ENCODE data around the gene HYAL2. TPM values are rescaled to one million over a fixed set of nuclear protein-coding genes. Genes with fewer than 3 reads are reported as not detected.

HYAL2 gene
- total and polyA plus RNA-seq, 2 of the 8 experiments (the other 6 are each of a cell fraction or from before 2014, with no cell fraction given), result 51.9 to 176 TPM

DNA sequence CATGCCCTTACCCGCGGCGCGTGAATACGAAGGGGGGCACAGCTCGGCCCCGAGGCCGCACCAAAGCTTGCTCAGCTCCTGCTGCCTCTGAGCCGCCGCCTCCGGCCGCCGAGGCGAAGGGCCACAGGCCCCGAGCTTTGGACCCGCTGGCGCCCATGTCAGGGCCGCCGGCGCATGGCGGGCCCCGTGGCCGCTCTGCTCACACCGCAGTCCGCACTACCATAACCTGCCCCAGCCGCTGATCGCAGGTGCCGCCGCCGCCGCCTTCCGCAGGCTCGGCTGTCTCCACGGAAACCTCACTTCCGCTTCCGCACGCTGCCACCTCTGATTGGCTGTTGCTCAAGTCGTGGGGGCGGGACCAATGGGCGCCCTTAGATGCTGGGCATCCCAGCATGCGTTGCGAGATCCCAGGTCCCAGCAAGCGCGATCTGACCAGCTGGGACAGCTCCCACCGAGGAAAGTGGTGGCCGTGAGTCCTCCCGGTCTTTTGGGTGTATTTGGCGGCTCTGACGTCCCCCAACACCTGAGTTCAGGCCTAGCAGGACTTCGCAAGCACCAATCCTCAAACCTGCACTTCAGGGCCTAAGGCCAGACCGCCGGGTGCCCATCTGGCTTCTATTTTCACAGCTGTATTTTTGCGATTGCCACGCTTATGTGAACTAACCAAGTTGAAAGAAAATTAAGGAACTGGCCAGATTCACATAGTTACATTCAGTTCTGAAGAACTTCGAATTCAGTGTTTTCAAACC is 5.6 kb upstream of the HYAL2 start, which contains the start of gene TUSC2 (continued):
- TF ChIP-seq, protein P1, sequence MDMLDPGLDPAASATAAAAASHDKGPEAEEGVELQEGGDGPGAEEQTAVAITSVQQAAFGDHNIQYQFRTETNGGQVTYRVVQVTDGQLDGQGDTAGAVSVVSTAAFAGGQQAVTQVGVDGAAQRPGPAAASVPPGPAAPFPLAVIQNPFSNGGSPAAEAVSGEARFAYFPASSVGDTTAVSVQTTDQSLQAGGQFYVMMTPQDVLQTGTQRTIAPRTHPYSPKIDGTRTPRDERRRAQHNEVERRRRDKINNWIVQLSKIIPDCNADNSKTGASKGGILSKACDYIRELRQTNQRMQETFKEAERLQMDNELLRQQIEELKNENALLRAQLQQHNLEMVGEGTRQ (IDR thresholded peaks at IDR 0.05; ENCODE audit: low read length), result no peak
- TF ChIP-seq, protein P2, sequence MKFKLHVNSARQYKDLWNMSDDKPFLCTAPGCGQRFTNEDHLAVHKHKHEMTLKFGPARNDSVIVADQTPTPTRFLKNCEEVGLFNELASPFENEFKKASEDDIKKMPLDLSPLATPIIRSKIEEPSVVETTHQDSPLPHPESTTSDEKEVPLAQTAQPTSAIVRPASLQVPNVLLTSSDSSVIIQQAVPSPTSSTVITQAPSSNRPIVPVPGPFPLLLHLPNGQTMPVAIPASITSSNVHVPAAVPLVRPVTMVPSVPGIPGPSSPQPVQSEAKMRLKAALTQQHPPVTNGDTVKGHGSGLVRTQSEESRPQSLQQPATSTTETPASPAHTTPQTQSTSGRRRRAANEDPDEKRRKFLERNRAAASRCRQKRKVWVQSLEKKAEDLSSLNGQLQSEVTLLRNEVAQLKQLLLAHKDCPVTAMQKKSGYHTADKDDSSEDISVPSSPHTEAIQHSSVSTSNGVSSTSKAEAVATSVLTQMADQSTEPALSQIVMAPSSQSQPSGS (IDR thresholded peaks at IDR 0.05; ENCODE audit: low read length), result no peak
- TF ChIP-seq RBBP5 (IDR thresholded peaks at IDR 0.05; ENCODE audit: borderline replicate concordance, low read depth, low read length) (peak; percentile 62; the same call in 1 of the 2 replicates), JUN (IDR thresholded peaks at IDR 0.05; ENCODE audit: low read depth, low read length) (no peak), JUND (IDR thresholded peaks at IDR 0.05; ENCODE audit: low read length) (no peak), SIRT6 (IDR thresholded peaks at IDR 0.05; ENCODE audit: low read length) (no peak), PHF8 (conservative IDR thresholded peaks at IDR 0.05; ENCODE audit: low read depth, low read length) (peak; percentile 85), KDM4A (IDR thresholded peaks at IDR 0.05; ENCODE audit: low read depth, low read length, severe bottlenecking) (peak; percentile 88), SUZ12 (IDR thresholded peaks at IDR 0.05; ENCODE audit: low read length) (no peak), CREB1 (IDR thresholded peaks at IDR 0.05) (peak; percentile 83), EGR1 (IDR thresholded peaks at IDR 0.05; ENCODE audit: borderline replicate concordance, low read depth, low read length) (no peak), BCL11A (IDR thresholded peaks at IDR 0.05; ENCODE audit: low read depth in 2 of 2, low read length in 2 of 2) (no peak), TCF12 (IDR thresholded peaks at IDR 0.05; ENCODE audit: low read depth, low read length) (0 out of 2 replicates have a peak, but pooled peaks have one; percentile 39), POLR2AphosphoS5 (IDR thresholded peaks at IDR 0.05; ENCODE audit: low read depth, low read length) (peak; percentile 44; the same call in 1 of the 2 replicates), TBP (IDR thresholded peaks at IDR 0.05; ENCODE audit: low read depth, low read length) (peak; percentile 78), CBX8 (IDR thresholded peaks at IDR 0.05; ENCODE audit: borderline replicate concordance, low read depth, low read length) (no peak), MAFK (IDR thresholded peaks at IDR 0.05; ENCODE audit: low read depth, low read length) (no peak), SP1 (IDR thresholded peaks at IDR 0.05; ENCODE audit: low read depth, low read length) (0 out of 2 replicates have a peak, but pooled peaks have one; percentile 19), HDAC2 (IDR thresholded peaks at IDR 0.05; ENCODE audit: borderline replicate concordance in 1 of 2, low read depth in 2 of 2, low read length in 2 of 2) (peak in 1 of 2 experiments; percentile 84; a peak in 1 of 4 replicates), SP2 (IDR thresholded peaks at IDR 0.05; ENCODE audit: low read length) (no peak), TEAD4 (IDR thresholded peaks at IDR 0.05; ENCODE audit: low read depth, low read length) (no peak)
- TF ChIP-seq, protein P3, sequence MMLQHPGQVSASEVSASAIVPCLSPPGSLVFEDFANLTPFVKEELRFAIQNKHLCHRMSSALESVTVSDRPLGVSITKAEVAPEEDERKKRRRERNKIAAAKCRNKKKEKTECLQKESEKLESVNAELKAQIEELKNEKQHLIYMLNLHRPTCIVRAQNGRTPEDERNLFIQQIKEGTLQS (IDR thresholded peaks at IDR 0.05; ENCODE audit: insufficient read depth, low read depth, low read length), result no peak
